Endothelial cell of umbilical vein (primary cell): ENCODE data around the gene NUDT3. TPM values are rescaled to one million over a fixed set of nuclear protein-coding genes. Genes with fewer than 3 reads are reported as not detected.
"Not testable (repeated sequence)": the region's sequence is repeated elsewhere in the genome, so short reads cannot be mapped to it uniquely, and the experiment has no call there.

Experiments used
- BruUV-seq: library from RNA; stranded (reverse); fragments of 400-500 nt; replicated peaks from 2 replicates; lab custom pipeline; 2021; lab: Mats Ljungman, UMichigan
- CTCF ChIA-PET: fragments of 300-600, 350-600 bp; sonication (Branson Sonifier 250); formaldehyde crosslinking; loops from one replicate; lab custom pipeline; 2021; ENCODE audit warnings: antibody characterized with exemption, inconsistent platforms; lab: Charles Lee
- POLR2A ChIA-PET: fragments of 300-600, 350-600 bp; sonication (Branson Sonifier 250); formaldehyde crosslinking; loops from one replicate; lab custom pipeline; 2021; ENCODE audit warnings: antibody characterized with exemption, inconsistent platforms; lab: Charles Lee
- DNase-seq: peaks from one replicate; pipeline ENCODE4 v3.0.0-alpha.2; 2011; ENCODE audit warnings: low read depth, low spot score
- FAIRE-seq: peaks from 2 replicates; lab custom pipeline; 2011; peaks lifted over from hg19 to GRCh38; lab: Jason Lieb, UNC
- H2AFZ ChIP-seq: 2 replicates; pipeline ENCODE4 v1.6.0; 2012; ENCODE audit warnings: low read depth, low read length, control low read depth, inconsistent platforms
- H3K27ac ChIP-seq: 2 replicates; pipeline ENCODE4 v1.5.1; 2011; ENCODE audit warnings: low read depth, mild to moderate bottlenecking, control low read depth, low read length, moderate library complexity; ENCODE audit not compliant: insufficient read depth
- H3K27me3 ChIP-seq, 2 experiments: 2 replicates each; pipeline versions ENCODE4 v1.6.0 to v1.6.1; 2011; ENCODE audit warnings: low read length in 2 of 2, mixed read lengths in 1 of 2; ENCODE audit not compliant: control insufficient read depth in 2 of 2, insufficient read depth in 2 of 2
- H3K36me3 ChIP-seq, 2 experiments: 2 replicates in 1 of 2; 3 replicates in 1 of 2; pipeline ENCODE4 v1.5.1; 2011; ENCODE audit warnings: low read length in 2 of 2, mild to moderate bottlenecking in 1 of 2, moderate library complexity in 1 of 2; ENCODE audit not compliant: control insufficient read depth in 2 of 2, insufficient read depth in 2 of 2; ENCODE audit errors: extremely low read depth in 1 of 2
- H3K4me1 ChIP-seq: 3 replicates; pipeline ENCODE4 v1.5.1; 2011; ENCODE audit warnings: mild to moderate bottlenecking, low read length; ENCODE audit not compliant: control insufficient read depth, insufficient read depth; ENCODE audit errors: extremely low read depth
- H3K4me2 ChIP-seq: 2 replicates; pipeline ENCODE4 v1.6.1; 2011; ENCODE audit warnings: low read length, control low read depth, mixed read lengths; ENCODE audit not compliant: insufficient read depth
- H3K4me3 ChIP-seq, 3 experiments: fragments of 200-600 bp in 1 of 3; sonication (generic), shearing (Covaris generic) in 1 of 3; replicated peaks in 1 of 3; 2 replicates each; pipeline ENCODE4 v1.5.1; 2011 to 2016; ENCODE audit warnings: control low read depth in 3 of 3, low read length in 3 of 3, mild to moderate bottlenecking in 2 of 3, inconsistent platforms in 1 of 3, low read depth in 1 of 3, moderate library complexity in 1 of 3; ENCODE audit not compliant: insufficient read depth in 1 of 3
- H3K79me2 ChIP-seq: 2 replicates; pipeline ENCODE4 v1.6.0; 2012; ENCODE audit warnings: low read length, inconsistent platforms; ENCODE audit not compliant: control insufficient read depth, insufficient read depth
- H3K9ac ChIP-seq: replicated peaks from 2 replicates; pipeline ENCODE3; 2011; ENCODE audit warnings: low read length, control low read depth; ENCODE audit not compliant: insufficient read depth; ENCODE audit errors: extremely low read depth
- H3K9me1 ChIP-seq: replicated peaks from 3 replicates; pipeline ENCODE4 v1.6.0; 2011; ENCODE audit warnings: mild to moderate bottlenecking, low read length; ENCODE audit not compliant: control insufficient read depth, insufficient read depth; ENCODE audit errors: extremely low read depth
- H3K9me3 ChIP-seq: replicated peaks from 2 replicates; pipeline ENCODE4 v1.5.1; 2012; ENCODE audit warnings: low read length, inconsistent platforms; ENCODE audit not compliant: control insufficient read depth, insufficient read depth
- H4K20me1 ChIP-seq: replicated peaks from 2 replicates; pipeline ENCODE3; 2011; ENCODE audit warnings: mild to moderate bottlenecking, low read length; ENCODE audit not compliant: control insufficient read depth, insufficient read depth; ENCODE audit errors: extremely low read depth
- EZH2 ChIP-seq: IDR thresholded peaks from 2 replicates; pipeline ENCODE4 v1.6.1; 2012; ENCODE audit warnings: borderline replicate concordance, low read depth, mild to moderate bottlenecking, moderate library complexity, low read length, inconsistent platforms; ENCODE audit not compliant: severe bottlenecking
- FOS ChIP-seq: IDR thresholded peaks from 2 replicates; pipeline ENCODE4 v1.6.1; 2011; ENCODE audit warnings: mild to moderate bottlenecking, low read length, moderate library complexity, borderline replicate concordance; ENCODE audit not compliant: insufficient read depth
- GATA2 ChIP-seq: IDR thresholded peaks from 2 replicates; pipeline ENCODE4 v1.7.0; 2011; ENCODE audit warnings: low read depth, mild to moderate bottlenecking, moderate library complexity, mixed read lengths, low read length; ENCODE audit not compliant: insufficient read length, insufficient read depth
- JUN ChIP-seq: IDR thresholded peaks from 2 replicates; pipeline ENCODE4 v1.6.1; 2011; ENCODE audit warnings: borderline replicate concordance, low read depth; ENCODE audit not compliant: insufficient read length, insufficient read depth
- MYC ChIP-seq: IDR thresholded peaks from one replicate; pipeline ENCODE4 v1.6.1; 2011; ENCODE audit warnings: mild to moderate bottlenecking, low read depth, low read length
- POLR2A ChIP-seq: IDR thresholded peaks from 2 replicates; pipeline ENCODE4 v1.6.1; 2012; ENCODE audit warnings: low read depth, mild to moderate bottlenecking, control low read depth, low read length
- POLR2AphosphoS5 ChIP-seq: IDR thresholded peaks from 2 replicates; pipeline ENCODE4 v1.6.1; 2012; ENCODE audit warnings: low read depth, mild to moderate bottlenecking, control low read depth, low read length, moderate library complexity; ENCODE audit not compliant: insufficient read depth
- dilution Hi-C: fragments of 300-500 bp; cut with MboI; formaldehyde crosslinking; loops from one replicate; pipeline ENCODE4 v1.15.0; 2019; ENCODE audit warnings: low sequenced_read_pairs; ENCODE audit not compliant: extremely low pct_ligation_motif_present
- intact Hi-C: fragments of 100-400 bp; cut with micrococcal nuclease; formaldehyde crosslinking; loops from one replicate; pipeline ENCODE4 v1.10.0; 2022
- polyA plus RNA-seq, 4 experiments: library from polyadenylated mRNA; depleted of rRNA in 3 of 4; stranded (reverse) in 3 of 4; unstranded in 1 of 4; fragments of >200 nt; gene quantifications; 2 replicates each; pipeline versions ENCODE4 v1.2.1 to v1.2.3, GENCODE V29; 2011 to 2012; ENCODE audit warnings: missing spikeins in 1 of 4
- total RNA-seq: library from RNA; stranded (reverse); gene quantifications from 2 replicates; pipeline ENCODE4 v1.2.3, GENCODE V29; 2021
- TF ChIP-seq, protein P1 (sequence below): IDR thresholded peaks from 2 replicates; pipeline ENCODE4 v1.6.1; 2011; ENCODE audit not compliant: insufficient read depth, insufficient read length
- TF ChIP-seq, protein P2 (sequence below), 2 donors: IDR thresholded peaks; 1 replicate in 1 of 2; 2 replicates in 1 of 2; pipeline ENCODE4 v1.5.1; 2011; ENCODE audit warnings: low read length in 2 of 2, mild to moderate bottlenecking in 2 of 2, moderate library complexity in 2 of 2, control low read depth in 1 of 2, inconsistent platforms in 1 of 2, low read depth in 1 of 2; ENCODE audit not compliant: insufficient read depth in 1 of 2; ENCODE audit errors: extremely low read depth in 1 of 2

Gene NUDT3
- total and polyA plus RNA-seq, 2 donors (not counting 3 experiments of a cell fraction or from before 2014, with no cell fraction given), result 11.9 to 30.9 TPM

DNA sequence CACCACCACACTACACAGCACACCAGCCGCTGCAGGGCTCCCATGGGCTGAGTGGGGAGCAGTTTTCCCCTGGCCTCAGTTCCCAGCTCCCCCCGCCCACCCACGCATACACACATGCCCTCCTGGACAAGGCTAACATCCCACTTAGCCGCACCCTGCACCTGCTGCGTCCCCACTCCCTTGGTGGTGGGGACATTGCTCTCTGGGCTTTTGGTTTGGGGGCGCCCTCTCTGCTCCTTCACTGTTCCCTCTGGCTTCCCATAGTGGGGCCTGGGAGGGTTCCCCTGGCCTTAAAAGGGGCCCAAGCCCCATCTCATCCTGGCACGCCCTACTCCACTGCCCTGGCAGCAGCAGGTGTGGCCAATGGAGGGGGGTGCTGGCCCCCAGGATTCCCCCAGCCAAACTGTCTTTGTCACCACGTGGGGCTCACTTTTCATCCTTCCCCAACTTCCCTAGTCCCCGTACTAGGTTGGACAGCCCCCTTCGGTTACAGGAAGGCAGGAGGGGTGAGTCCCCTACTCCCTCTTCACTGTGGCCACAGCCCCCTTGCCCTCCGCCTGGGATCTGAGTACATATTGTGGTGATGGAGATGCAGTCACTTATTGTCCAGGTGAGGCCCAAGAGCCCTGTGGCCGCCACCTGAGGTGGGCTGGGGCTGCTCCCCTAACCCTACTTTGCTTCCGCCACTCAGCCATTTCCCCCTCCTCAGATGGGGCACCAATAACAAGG, 147.3 kb downstream of the NUDT3 start:
- Histone ChIP-seq H3K36me3 (peaks cover 10% of the 10 kb centered on the region in 2 experiments), H3K79me2 (peaks cover 26% of the 10 kb centered on the region), H3K27ac (peak overlapping the region; percentile 88), H3K4me1 (peaks cover 68% of the 10 kb centered on the region)
- dilution Hi-C loops, H3K4me3 ChIP-seq, H3K27me3 ChIP-seq, H4K20me1 ChIP-seq, H3K4me2 ChIP-seq, H3K9ac ChIP-seq, DNase-seq, H2AFZ ChIP-seq, H3K9me3 ChIP-seq, H3K9me1 ChIP-seq, intact Hi-C loops: not testable (repeated sequence)
- POLR2A ChIA-PET, result interaction anchor here (0.7 to 1.2 kb wide), 3 partner anchors 8 to 170 kb away, joined by 3 to 4 read pairs (median 4); partner anchors contain the start of genes HMGA1 and NUDT3
- CTCF ChIA-PET, result interaction anchor here (1.5 to 6.1 kb wide), 5 partner anchors 17 to 170 kb away, joined by 5 to 74 read pairs (median 17); no protein-coding TSS in a partner anchor
- peak; percentile 39 for TF ChIP-seq POLR2A
- peak; percentile 4 for FAIRE-seq
- TSS peak; percentile 58 for BruUV-seq

DNA sequence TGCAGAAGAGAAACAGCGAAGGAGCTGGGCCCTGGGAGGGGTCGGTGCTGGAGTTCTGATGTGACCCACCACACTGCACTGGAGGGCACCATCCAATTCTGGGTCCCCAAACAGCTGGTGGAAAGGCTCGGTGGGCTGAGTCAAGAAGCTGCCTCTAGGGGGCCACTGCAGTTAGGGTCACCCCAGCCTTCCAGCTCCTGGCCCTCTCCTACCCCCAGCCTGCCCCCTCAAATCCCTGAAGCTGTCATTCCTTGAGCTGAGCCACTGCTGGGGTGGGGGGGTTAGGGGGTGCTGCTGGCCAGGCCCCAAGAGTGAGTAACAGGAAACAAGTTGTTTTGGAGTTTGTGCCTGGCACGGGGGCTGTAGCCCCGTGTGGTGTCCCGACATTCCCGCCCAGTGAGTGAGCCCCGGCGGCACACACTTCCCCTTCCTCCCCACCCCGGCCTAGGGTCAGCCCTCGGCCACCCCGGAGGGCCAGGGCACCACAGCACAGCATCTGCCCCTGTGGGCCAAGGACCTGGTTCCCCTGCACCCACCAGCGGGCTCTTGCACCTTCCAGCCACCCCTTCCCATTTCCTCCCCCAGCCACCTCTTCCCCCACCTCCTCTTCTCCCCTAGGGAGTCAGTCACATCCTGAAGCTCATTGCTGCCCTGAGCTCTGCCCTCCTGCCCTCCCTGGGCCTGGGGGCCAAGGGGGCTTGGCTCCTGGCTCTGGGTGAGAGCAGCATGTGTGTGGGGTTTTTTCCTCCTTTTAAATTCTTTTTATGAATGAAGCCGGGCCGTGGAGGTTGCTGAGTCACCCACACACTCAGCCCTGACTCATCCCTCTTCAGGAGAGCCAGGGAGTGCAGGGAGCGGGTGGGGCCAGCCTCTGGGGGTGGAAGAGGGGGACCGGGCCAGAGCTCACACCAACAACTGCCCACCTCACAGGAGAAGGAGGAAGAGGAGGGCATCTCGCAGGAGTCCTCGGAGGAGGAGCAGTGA, 148.3 kb downstream of the NUDT3 start:
- H2AFZ ChIP-seq, result no peak overlapping the region
- H3K27me3 ChIP-seq, result no peaks in the 10 kb centered on the region
- H3K9me3 ChIP-seq, result no peaks in the 10 kb centered on the region
- H3K4me1 ChIP-seq, result peaks cover 71% of the 10 kb centered on the region
- no peaks in the 10 kb centered on the region for H4K20me1 ChIP-seq
- no peak overlapping the region for H3K4me3 ChIP-seq
- dilution Hi-C loops, result no loop called here
- FAIRE-seq (peak; percentile 97), DNase-seq (peak; percentile 92)
- intact Hi-C loops, result loop anchor here (1.0 kb wide), 4 partner anchors 8 to 80 kb away; partner anchors contain the start of gene HMGA1
- ChIA-PET POLR2A (interaction anchor here (0.9 to 1.2 kb wide), 4 partner anchors 7 to 148 kb away, joined by 3 to 6 read pairs (median 4); partner anchors contain the start of genes HMGA1 and NUDT3), CTCF (interaction anchor here (0.7 to 6.1 kb wide), 9 partner anchors 16 to 544 kb away, joined by 3 to 74 read pairs (median 5); partner anchors contain the start of gene NUDT3)
- peak overlapping the region; percentile 90 for H3K9ac ChIP-seq
- H3K9me1 ChIP-seq, result no peaks in the 10 kb centered on the region
- no TSS peak for BruUV-seq
- H3K27ac ChIP-seq, result peak overlapping the region; percentile 88
- TF ChIP-seq FOS (peak; percentile 87), JUN (peak; percentile 82), GATA2 (no peak), MYC (peak; percentile 70), EZH2 (no peak), POLR2AphosphoS5 (peak; percentile 98), POLR2A (peak; percentile 84)
- TF ChIP-seq, protein P1, sequence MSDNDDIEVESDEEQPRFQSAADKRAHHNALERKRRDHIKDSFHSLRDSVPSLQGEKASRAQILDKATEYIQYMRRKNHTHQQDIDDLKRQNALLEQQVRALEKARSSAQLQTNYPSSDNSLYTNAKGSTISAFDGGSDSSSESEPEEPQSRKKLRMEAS, result no peak
- TF ChIP-seq, protein P2, sequence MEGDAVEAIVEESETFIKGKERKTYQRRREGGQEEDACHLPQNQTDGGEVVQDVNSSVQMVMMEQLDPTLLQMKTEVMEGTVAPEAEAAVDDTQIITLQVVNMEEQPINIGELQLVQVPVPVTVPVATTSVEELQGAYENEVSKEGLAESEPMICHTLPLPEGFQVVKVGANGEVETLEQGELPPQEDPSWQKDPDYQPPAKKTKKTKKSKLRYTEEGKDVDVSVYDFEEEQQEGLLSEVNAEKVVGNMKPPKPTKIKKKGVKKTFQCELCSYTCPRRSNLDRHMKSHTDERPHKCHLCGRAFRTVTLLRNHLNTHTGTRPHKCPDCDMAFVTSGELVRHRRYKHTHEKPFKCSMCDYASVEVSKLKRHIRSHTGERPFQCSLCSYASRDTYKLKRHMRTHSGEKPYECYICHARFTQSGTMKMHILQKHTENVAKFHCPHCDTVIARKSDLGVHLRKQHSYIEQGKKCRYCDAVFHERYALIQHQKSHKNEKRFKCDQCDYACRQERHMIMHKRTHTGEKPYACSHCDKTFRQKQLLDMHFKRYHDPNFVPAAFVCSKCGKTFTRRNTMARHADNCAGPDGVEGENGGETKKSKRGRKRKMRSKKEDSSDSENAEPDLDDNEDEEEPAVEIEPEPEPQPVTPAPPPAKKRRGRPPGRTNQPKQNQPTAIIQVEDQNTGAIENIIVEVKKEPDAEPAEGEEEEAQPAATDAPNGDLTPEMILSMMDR (IDR thresholded peaks at IDR 0.05; ENCODE audit: extremely low read depth in 1 of 2, insufficient read depth in 1 of 2, low read depth in 1 of 2, low read length in 2 of 2), result peak; percentile 36 to 73
- peaks cover 36% of the 10 kb centered on the region for H3K79me2 ChIP-seq
- H3K4me2 ChIP-seq, result peak overlapping the region; percentile 55
- peaks cover 10 to 12% of the 10 kb centered on the region in 2 experiments for H3K36me3 ChIP-seq
